ENCODE measurements around the gene STK17A. TPM values are rescaled to one million over a fixed set of nuclear protein-coding genes. Genes with fewer than 3 reads are reported as not detected.
"Not testable (repeated sequence)": the region's sequence is repeated elsewhere in the genome, so short reads cannot be mapped to it uniquely, and the experiment has no call there.

Gene STK17A
- total and polyA plus RNA-seq, 5 donors = 15.7 to 43.3 (median 32.7) TPM

GRCh38 chr7:43569424-43569823, 13.5 kb upstream of the STK17A start:
- no peaks in the 10 kb centered on the region for H3K27me3 ChIP-seq (ENCODE audit: control insufficient read depth, insufficient read depth)
- 72% methylated on average over 4 of the region's 4 CpGs for WGBS
- H3K9me3 ChIP-seq (ENCODE audit: control insufficient read depth, low read length) = no peaks in the 10 kb centered on the region
- H3K4me3 ChIP-seq (ENCODE audit: low read length) = no peak overlapping the region
- H3K27ac ChIP-seq (ENCODE audit: low read length) = no peak overlapping the region
- DNase-seq = no peak
- no peaks in the 10 kb centered on the region for H3K4me1 ChIP-seq (ENCODE audit: control insufficient read depth, insufficient read depth, low read length)
- intact Hi-C loops (cut with DNase I) = no loop called here
- ATAC-seq = no peak

- Histone ChIP-seq H3K9me3 (ENCODE audit: control insufficient read depth, low read length) (no peaks in the 10 kb centered on the region), H3K27ac (ENCODE audit: low read length) (no peak overlapping the region), H3K4me1 (ENCODE audit: control insufficient read depth, insufficient read depth, low read length) (no peaks in the 10 kb centered on the region), H3K4me3 (ENCODE audit: low read length) (no peak overlapping the region), H3K27me3 (ENCODE audit: control insufficient read depth, insufficient read depth) (no peaks in the 10 kb centered on the region)
- DNase-seq (no peak), ATAC-seq (no peak)
- intact Hi-C loops (cut with DNase I) = loop anchor here in 1 of 4 donors (10.0 kb wide), 1 partner anchor 274 kb away; no protein-coding TSS in a partner anchor
- 87% methylated on average over 4 of the region's 4 CpGs for WGBS
Observed at GRCh38 chr7:43570688-43571365, 12.1 kb upstream of the STK17A start.

GRCh38 chr7:43572516-43573049, 10.3 kb upstream of the STK17A start:
- H3K4me3 ChIP-seq (ENCODE audit: low read length) = no peak overlapping the region
- DNase-seq (no peak), ATAC-seq (peak; percentile 82 to 84)
- no peaks in the 10 kb centered on the region for H3K27me3 ChIP-seq (ENCODE audit: control insufficient read depth, insufficient read depth)
- intact Hi-C loops (cut with DNase I) = loop anchor here in 1 of 4 donors (10.0 kb wide), 1 partner anchor 272 kb away; no protein-coding TSS in a partner anchor
- no peaks in the 10 kb centered on the region for H3K4me1 ChIP-seq (ENCODE audit: control insufficient read depth, insufficient read depth, low read length)
- H3K9me3 ChIP-seq (ENCODE audit: control insufficient read depth, low read length) = no peaks in the 10 kb centered on the region
- WGBS = 40% methylated on average over 1 of the region's 1 CpG
- H3K27ac ChIP-seq (ENCODE audit: low read length) = no peak overlapping the region

GRCh38 chr7:43573832-43574231, 9.1 kb upstream of the STK17A start:
- not testable (repeated sequence) for DNase-seq; ATAC-seq; H3K27ac ChIP-seq (ENCODE audit: low read length); H3K9me3 ChIP-seq (ENCODE audit: control insufficient read depth, low read length); H3K4me1 ChIP-seq (ENCODE audit: control insufficient read depth, insufficient read depth, low read length); H3K27me3 ChIP-seq (ENCODE audit: control insufficient read depth, insufficient read depth); H3K4me3 ChIP-seq (ENCODE audit: low read length)
- WGBS = 97% methylated on average over 2 of the region's 2 CpGs
- intact Hi-C loops (cut with DNase I) = loop anchor here in 1 of 4 donors (10.0 kb wide), 1 partner anchor 271 kb away; no protein-coding TSS in a partner anchor

GRCh38 chr7:43575506-43575905, 7.4 kb upstream of the STK17A start:
- WGBS = 91% methylated on average over 6 of the region's 6 CpGs
- DNase-seq (no peak), ATAC-seq (no peak)
- Histone ChIP-seq H3K9me3 (ENCODE audit: control insufficient read depth, low read length) (no peaks in the 10 kb centered on the region), H3K4me1 (ENCODE audit: control insufficient read depth, insufficient read depth, low read length) (no peaks in the 10 kb centered on the region), H3K4me3 (ENCODE audit: low read length) (no peak overlapping the region), H3K27me3 (ENCODE audit: control insufficient read depth, insufficient read depth) (no peaks in the 10 kb centered on the region), H3K27ac (ENCODE audit: low read length) (no peak overlapping the region)
- intact Hi-C loops (cut with DNase I) = loop anchor here in 2 of 4 donors (5.0 to 10.0 kb wide), 2 partner anchors 127 to 269 kb away; no protein-coding TSS in a partner anchor

GRCh38 chr7:43576241-43576640, 6.7 kb upstream of the STK17A start:
- Histone ChIP-seq H3K4me3 (ENCODE audit: low read length) (no peak overlapping the region), H3K9me3 (ENCODE audit: control insufficient read depth, low read length) (no peaks in the 10 kb centered on the region), H3K4me1 (ENCODE audit: control insufficient read depth, insufficient read depth, low read length) (no peaks in the 10 kb centered on the region), H3K27ac (ENCODE audit: low read length) (no peak overlapping the region), H3K27me3 (ENCODE audit: control insufficient read depth, insufficient read depth) (no peaks in the 10 kb centered on the region)
- ATAC-seq (no peak), DNase-seq (no peak)
- 94% methylated on average over 3 of the region's 3 CpGs for WGBS
- intact Hi-C loops (cut with DNase I) = loop anchor here in 2 of 4 donors (5.0 to 10.0 kb wide), 2 partner anchors 126 to 269 kb away; no protein-coding TSS in a partner anchor

- DNase-seq = no peak
- WGBS = 58% methylated on average over 6 of the region's 6 CpGs
- H3K4me3 ChIP-seq (ENCODE audit: low read length) = no peak overlapping the region
- intact Hi-C loops (cut with DNase I) = loop anchor here in 2 of 4 donors (5.0 to 10.0 kb wide), 2 partner anchors 125 to 267 kb away; no protein-coding TSS in a partner anchor
- H3K4me1 ChIP-seq (ENCODE audit: control insufficient read depth, insufficient read depth, low read length) = no peaks in the 10 kb centered on the region
- H3K27ac ChIP-seq (ENCODE audit: low read length) = no peak overlapping the region
- H3K27me3 ChIP-seq (ENCODE audit: control insufficient read depth, insufficient read depth) = no peaks in the 10 kb centered on the region
- no peak for ATAC-seq
- H3K9me3 ChIP-seq (ENCODE audit: control insufficient read depth, low read length) = no peaks in the 10 kb centered on the region
Observed at GRCh38 chr7:43577485-43577951, 5.4 kb upstream of the STK17A start.

GRCh38 chr7:43583424-43584194, 701 bp downstream of the STK17A start:
- no peaks in the 10 kb centered on the region for H3K4me1 ChIP-seq (ENCODE audit: control insufficient read depth, insufficient read depth, low read length)
- no peaks in the 10 kb centered on the region for H3K27me3 ChIP-seq (ENCODE audit: control insufficient read depth, insufficient read depth)
- peak overlapping the region; percentile 84 for H3K27ac ChIP-seq (ENCODE audit: low read length)
- ATAC-seq (peak; percentile 75 to 80), DNase-seq (peak; percentile 83 to 94 (median 93))
- under 1% methylated on average over 66 of the region's 66 CpGs for WGBS
- H3K9me3 ChIP-seq (ENCODE audit: control insufficient read depth, low read length) = no peaks in the 10 kb centered on the region
- H3K4me3 ChIP-seq (ENCODE audit: low read length) = peak overlapping the region; percentile 88
- intact Hi-C loops (cut with DNase I) = loop anchor here in 3 of 4 donors (2.0 to 5.0 kb wide), 4 partner anchors 117 to 254 kb away; no protein-coding TSS in a partner anchor

- ATAC-seq (peak in 1 of 2 donors; percentile 34), DNase-seq (peak in 1 of 3 donors; percentile 22)
- Histone ChIP-seq H3K4me3 (ENCODE audit: low read length) (peak overlapping the region; percentile 88), H3K27me3 (ENCODE audit: control insufficient read depth, insufficient read depth) (no peaks in the 10 kb centered on the region), H3K27ac (ENCODE audit: low read length) (peak overlapping the region; percentile 84), H3K9me3 (ENCODE audit: control insufficient read depth, low read length) (no peaks in the 10 kb centered on the region), H3K4me1 (ENCODE audit: control insufficient read depth, insufficient read depth, low read length) (no peaks in the 10 kb centered on the region)
- intact Hi-C loops (cut with DNase I) = loop anchor here in 3 of 4 donors (5.0 kb wide), 3 partner anchors 118 to 253 kb away; no protein-coding TSS in a partner anchor
- WGBS = 19% methylated on average over 8 of the region's 8 CpGs
Observed at GRCh38 chr7:43584195-43584586, 1.3 kb downstream of the STK17A start.

GRCh38 chr7:43584733-43585132, 1.8 kb downstream of the STK17A start:
- intact Hi-C loops (cut with DNase I) = loop anchor here in 3 of 4 donors (5.0 kb wide), 3 partner anchors 118 to 253 kb away; no protein-coding TSS in a partner anchor
- not testable (repeated sequence) for ATAC-seq; H3K4me1 ChIP-seq (ENCODE audit: control insufficient read depth, insufficient read depth, low read length); H3K27me3 ChIP-seq (ENCODE audit: control insufficient read depth, insufficient read depth); H3K9me3 ChIP-seq (ENCODE audit: control insufficient read depth, low read length); DNase-seq
- Histone ChIP-seq H3K4me3 (ENCODE audit: low read length) (peak overlapping the region; percentile 88), H3K27ac (ENCODE audit: low read length) (peak overlapping the region; percentile 31)
- WGBS = 91% methylated on average over 11 of the region's 11 CpGs
